Astrocyte of the cerebellum (primary cell): ENCODE measurements around the gene TBC1D22A.

ENCODE experiments used
- DNase-seq: peaks from one replicate; pipeline ENCODE4 v3.0.0-alpha.2; 2011; ENCODE audit warnings: low read depth
- H3K4me3 ChIP-seq: 2 replicates; pipeline ENCODE4 v1.5.1; 2011; ENCODE audit warnings: mild to moderate bottlenecking, low read depth, low read length, moderate library complexity
- CTCF ChIP-seq: IDR thresholded peaks from 2 replicates; pipeline ENCODE4 v1.5.1; 2012; ENCODE audit warnings: low read length, low read depth, moderate library complexity, mild to moderate bottlenecking; ENCODE audit errors: missing control alignments
- in situ Hi-C: cut with HindIII; loops from 2 replicates; pipeline ENCODE4 v1.10.0; 2017; ENCODE audit warnings: low sequenced_read_pairs

The TBC1D22A gene

GRCh38 chr22:47076758-47077157 lies 314.3 kb downstream of the TBC1D22A start:
- in situ Hi-C loops, result no loop called here
- no peak for TF ChIP-seq CTCF
- no peak overlapping the region for H3K4me3 ChIP-seq
- no peak for DNase-seq

GRCh38 chr22:47080100-47080499 lies 317.6 kb downstream of the TBC1D22A start:
- no peak for TF ChIP-seq CTCF
- in situ Hi-C loops, result no loop called here
- DNase-seq, result no peak
- no peak overlapping the region for H3K4me3 ChIP-seq

GRCh38 chr22:47082505-47082904 lies 320.1 kb downstream of the TBC1D22A start:
- no peak for TF ChIP-seq CTCF
- in situ Hi-C loops, result no loop called here
- no peak for DNase-seq
- H3K4me3 ChIP-seq, result no peak overlapping the region

- no peak for DNase-seq
- in situ Hi-C loops, result no loop called here
- no peak for TF ChIP-seq CTCF
- H3K4me3 ChIP-seq, result no peak overlapping the region
These were observed 321.0 kb downstream of the TBC1D22A start for GRCh38 chr22:47083379-47083986.

- H3K4me3 ChIP-seq, result no peak overlapping the region
- in situ Hi-C loops, result no loop called here
- no peak for TF ChIP-seq CTCF
- DNase-seq, result no peak
These were observed 321.8 kb downstream of the TBC1D22A start for GRCh38 chr22:47084226-47084625.

- DNase-seq, result no peak
- in situ Hi-C loops, result no loop called here
- TF ChIP-seq CTCF, result no peak
- H3K4me3 ChIP-seq, result no peak overlapping the region
These were observed 324.3 kb downstream of the TBC1D22A start for GRCh38 chr22:47086596-47087248.
